SK-N-SH (cell line): ENCODE results near the gene SEPTIN12. TPM values are rescaled to one million over a fixed set of nuclear protein-coding genes. Genes with fewer than 3 reads are reported as not detected.

Source experiments
- CTCF ChIA-PET: fragments of 300-600, 350-600 bp; formaldehyde crosslinking; extraction: SDS; loops from one replicate; lab custom pipeline; 2021; lab: Yijun Ruan, JAX
- POLR2A ChIA-PET: fragments of 350-600 bp; sonication (Branson Sonifier 250); formaldehyde crosslinking; extraction: SDS; loops from one replicate; lab custom pipeline; 2020; ENCODE audit warnings: antibody characterized with exemption, inconsistent platforms; lab: Yijun Ruan, JAX
- DNase-seq: peaks from one replicate; pipeline ENCODE4 v3.0.0; 2012
- H2AFZ ChIP-seq: fragments of 200-600 bp; sonication (generic); 2 replicates; pipeline ENCODE4 v1.8.1; 2016; ENCODE audit warnings: antibody characterized with exemption, mild to moderate bottlenecking, low read depth
- H3F3A ChIP-seq: fragments of 200-600 bp; sonication (generic); replicated peaks from 2 replicates; pipeline ENCODE3; 2016; ENCODE audit warnings: antibody characterized with exemption, mild to moderate bottlenecking; ENCODE audit not compliant: insufficient read depth
- H3K27ac ChIP-seq, 2 experiments: fragments of 200-500 bp in 1 of 2; fragments of 200-600 bp in 1 of 2; sonication (Bioruptor generic) in 1 of 2; sonication (generic), shearing (Covaris generic) in 1 of 2; 2 replicates each; pipeline versions ENCODE4 v1.5.1 to v1.6.1; 2014 to 2016; ENCODE audit warnings: low read depth in 2 of 2, inconsistent platforms in 1 of 2, low read length in 1 of 2, mild to moderate bottlenecking in 1 of 2, mixed read lengths in 1 of 2
- H3K27me3 ChIP-seq: fragments of 200-600 bp; sonication (generic), shearing (Covaris generic); 2 replicates; pipeline ENCODE4 v1.6.1; 2016; ENCODE audit warnings: mixed run types; ENCODE audit not compliant: insufficient read depth
- H3K36me3 ChIP-seq, 2 experiments: fragments of 200-500 bp in 1 of 2; fragments of 200-600 bp in 1 of 2; sonication (Bioruptor generic) in 1 of 2; sonication (generic) in 1 of 2; replicated peaks in 1 of 2; 2 replicates each; pipeline versions ENCODE3 to v1.5.1; 2014 to 2016; ENCODE audit warnings: low read length in 1 of 2, mild to moderate bottlenecking in 1 of 2; ENCODE audit not compliant: insufficient read depth in 2 of 2, control insufficient read depth in 1 of 2
- H3K4me1 ChIP-seq, 2 experiments: fragments of 200-500 bp in 1 of 2; fragments of 200-600 bp in 1 of 2; sonication (Bioruptor generic) in 1 of 2; sonication (generic), shearing (Covaris generic) in 1 of 2; 2 replicates each; pipeline versions ENCODE4 v1.5.1 to v1.6.1; 2014 to 2016; ENCODE audit warnings: low read depth in 1 of 2, low read length in 1 of 2, mixed run types in 1 of 2; ENCODE audit not compliant: insufficient read depth in 2 of 2, control insufficient read depth in 1 of 2
- H3K4me2 ChIP-seq: fragments of 200-600 bp; sonication (generic), shearing (Covaris generic); 2 replicates; pipeline ENCODE4 v1.6.1; 2017; ENCODE audit warnings: mixed run types
- H3K4me3 ChIP-seq, 2 experiments: fragments of 200-500 bp in 1 of 2; fragments of 200-600 bp in 1 of 2; sonication (Bioruptor generic) in 1 of 2; sonication (generic), shearing (Covaris generic) in 1 of 2; 2 replicates each; pipeline versions ENCODE4 v1.5.1 to v1.8.1; 2014 to 2016; ENCODE audit warnings: low read depth in 2 of 2, inconsistent platforms in 1 of 2, low read length in 1 of 2, mild to moderate bottlenecking in 1 of 2, mixed read lengths in 1 of 2, moderate library complexity in 1 of 2
- H3K79me2 ChIP-seq: fragments of 200-600 bp; sonication (generic); 2 replicates; pipeline ENCODE4 v1.8.1; 2017; ENCODE audit warnings: mild to moderate bottlenecking; ENCODE audit not compliant: insufficient read depth
- H3K9ac ChIP-seq: fragments of 200-600 bp; sonication (generic); 2 replicates; pipeline ENCODE4 v1.6.1; 2017; ENCODE audit warnings: mixed run types
- H3K9me2 ChIP-seq: fragments of 200-600 bp; sonication (generic); 2 replicates; pipeline ENCODE4 v1.6.1; 2017; ENCODE audit warnings: mixed run types
- H3K9me3 ChIP-seq: fragments of 200-600 bp; sonication (generic); 2 replicates; pipeline ENCODE4 v1.6.1; 2017; ENCODE audit warnings: mixed run types, mild to moderate bottlenecking, moderate library complexity
- H4K20me1 ChIP-seq: fragments of 200-600 bp; sonication (generic); 2 replicates; pipeline ENCODE4 v1.6.1; 2017; ENCODE audit warnings: mild to moderate bottlenecking, mixed run types; ENCODE audit not compliant: insufficient read depth
- CHD2 ChIP-seq: fragments of 150-350 bp; IDR thresholded peaks from 2 replicates; pipeline ENCODE4 v1.6.1; 2018; ENCODE audit warnings: low read length; ENCODE audit not compliant: partially characterized antibody
- FOXM1 ChIP-seq: IDR thresholded peaks from 2 replicates; pipeline ENCODE4 v1.4.0; 2012; ENCODE audit warnings: low read depth, mild to moderate bottlenecking
- JUND ChIP-seq: IDR thresholded peaks from 2 replicates; pipeline ENCODE4 v1.4.0; 2012
- MEF2A ChIP-seq: IDR thresholded peaks from 2 replicates; pipeline ENCODE4 v1.4.0; 2012; ENCODE audit warnings: low read depth, borderline replicate concordance
- NFIC ChIP-seq: IDR thresholded peaks from 2 replicates; pipeline ENCODE4 v1.4.0; 2012; ENCODE audit warnings: borderline replicate concordance
- POLR2AphosphoS5 ChIP-seq: IDR thresholded peaks from 2 replicates; pipeline ENCODE4 v1.6.1; 2012; ENCODE audit warnings: low read depth, low read length
- RAD21 ChIP-seq: IDR thresholded peaks from 2 replicates; pipeline ENCODE4 v1.6.1; 2012; ENCODE audit warnings: mild to moderate bottlenecking, low read length
- RCOR1 ChIP-seq: fragments of 150-350 bp; IDR thresholded peaks from 2 replicates; pipeline ENCODE4 v1.6.1; 2017; ENCODE audit warnings: antibody characterized with exemption, low read length
- SIN3A ChIP-seq: IDR thresholded peaks from 2 replicates; pipeline ENCODE4 v1.6.1; 2012; ENCODE audit warnings: low read depth, mild to moderate bottlenecking, low read length, moderate library complexity, borderline replicate concordance
- TAF1 ChIP-seq: IDR thresholded peaks from 2 replicates; pipeline ENCODE4 v1.6.1; 2012; ENCODE audit warnings: low read depth, mild to moderate bottlenecking, low read length, moderate library complexity, borderline replicate concordance
- TEAD4 ChIP-seq: IDR thresholded peaks from 2 replicates; pipeline ENCODE4 v1.4.0; 2012; ENCODE audit warnings: mild to moderate bottlenecking, borderline replicate concordance; ENCODE audit not compliant: insufficient read depth
- YY1 ChIP-seq: IDR thresholded peaks from 2 replicates; pipeline ENCODE4 v1.4.0; 2012; ENCODE audit warnings: low read depth, mild to moderate bottlenecking
- WGBS: methylation state at CpG from one replicate; pipeline ENCODE4 v1.1.6; 2017; ENCODE audit warnings: low lambda C conversion rate; 5-methylcytosine and 5-hydroxymethylcytosine counted together
- polyA plus RNA-seq, 3 experiments: library from polyadenylated mRNA; depleted of rRNA; stranded (reverse); fragments of >200 nt; gene quantifications; 2 replicates each; pipeline ENCODE4 v1.2.3, GENCODE V29; 2012
- TF ChIP-seq, protein P1 (sequence below): IDR thresholded peaks from 2 replicates; pipeline ENCODE4 v1.6.1; 2012; ENCODE audit warnings: mild to moderate bottlenecking, low read depth, low read length, moderate library complexity
- TF ChIP-seq, protein P2 (sequence below): IDR thresholded peaks from 2 replicates; pipeline ENCODE4 v1.4.0; 2012; ENCODE audit warnings: low read depth

SEPTIN12 gene
- polyA plus RNA-seq, 1 of the 3 experiments (the other 2 are of a cell fraction) = 0.07 TPM

DNA sequence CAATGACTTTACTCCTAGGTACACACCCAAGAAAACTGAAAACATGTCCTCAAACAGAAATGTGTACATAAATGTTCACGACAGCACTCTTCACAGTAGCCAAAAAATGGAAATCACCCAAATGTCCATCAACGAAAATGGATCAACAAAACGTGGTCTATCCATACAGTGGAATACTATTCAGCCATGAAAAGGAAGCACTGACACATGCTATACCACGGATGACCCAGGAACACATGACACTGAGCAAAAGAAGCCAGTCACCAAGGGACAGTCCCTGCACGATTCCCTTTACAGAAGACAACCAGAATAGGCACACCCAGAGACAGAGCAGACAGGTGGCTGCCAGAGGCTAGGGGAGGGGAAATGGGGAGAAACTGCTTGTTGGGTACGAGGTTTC is 32.5 kb downstream of the SEPTIN12 start:
- Histone ChIP-seq H2AFZ (no peak overlapping the region), H3K79me2 (no peaks in the 10 kb centered on the region), H3K4me3 (no peak overlapping the region), H3K9me3 (0 out of 2 replicates have a peak, but pooled peaks cover 6% of the 10 kb centered on the region), H3F3A (peaks cover 3% of the 10 kb centered on the region), H3K9ac (no peak overlapping the region), H3K4me2 (no peak overlapping the region), H3K36me3 (peaks cover 45 to 61% of the 10 kb centered on the region in 2 experiments), H3K27me3 (no peaks in the 10 kb centered on the region), H3K9me2 (no peaks in the 10 kb centered on the region), H3K27ac (no peak overlapping the region), H3K4me1 (no peaks in the 10 kb centered on the region), H4K20me1 (no peaks in the 10 kb centered on the region)
- 92% methylated on average over 6 of the region's 6 CpGs for WGBS
- TF ChIP-seq TEAD4 = no peak
- TF ChIP-seq RAD21 = no peak
- TF ChIP-seq RCOR1 = no peak
- no peak for TF ChIP-seq POLR2AphosphoS5
- no peak for TF ChIP-seq FOXM1
- TF ChIP-seq SIN3A = no peak
- no peak for TF ChIP-seq NFIC
- TF ChIP-seq MEF2A = no peak
- TF ChIP-seq, protein P1, sequence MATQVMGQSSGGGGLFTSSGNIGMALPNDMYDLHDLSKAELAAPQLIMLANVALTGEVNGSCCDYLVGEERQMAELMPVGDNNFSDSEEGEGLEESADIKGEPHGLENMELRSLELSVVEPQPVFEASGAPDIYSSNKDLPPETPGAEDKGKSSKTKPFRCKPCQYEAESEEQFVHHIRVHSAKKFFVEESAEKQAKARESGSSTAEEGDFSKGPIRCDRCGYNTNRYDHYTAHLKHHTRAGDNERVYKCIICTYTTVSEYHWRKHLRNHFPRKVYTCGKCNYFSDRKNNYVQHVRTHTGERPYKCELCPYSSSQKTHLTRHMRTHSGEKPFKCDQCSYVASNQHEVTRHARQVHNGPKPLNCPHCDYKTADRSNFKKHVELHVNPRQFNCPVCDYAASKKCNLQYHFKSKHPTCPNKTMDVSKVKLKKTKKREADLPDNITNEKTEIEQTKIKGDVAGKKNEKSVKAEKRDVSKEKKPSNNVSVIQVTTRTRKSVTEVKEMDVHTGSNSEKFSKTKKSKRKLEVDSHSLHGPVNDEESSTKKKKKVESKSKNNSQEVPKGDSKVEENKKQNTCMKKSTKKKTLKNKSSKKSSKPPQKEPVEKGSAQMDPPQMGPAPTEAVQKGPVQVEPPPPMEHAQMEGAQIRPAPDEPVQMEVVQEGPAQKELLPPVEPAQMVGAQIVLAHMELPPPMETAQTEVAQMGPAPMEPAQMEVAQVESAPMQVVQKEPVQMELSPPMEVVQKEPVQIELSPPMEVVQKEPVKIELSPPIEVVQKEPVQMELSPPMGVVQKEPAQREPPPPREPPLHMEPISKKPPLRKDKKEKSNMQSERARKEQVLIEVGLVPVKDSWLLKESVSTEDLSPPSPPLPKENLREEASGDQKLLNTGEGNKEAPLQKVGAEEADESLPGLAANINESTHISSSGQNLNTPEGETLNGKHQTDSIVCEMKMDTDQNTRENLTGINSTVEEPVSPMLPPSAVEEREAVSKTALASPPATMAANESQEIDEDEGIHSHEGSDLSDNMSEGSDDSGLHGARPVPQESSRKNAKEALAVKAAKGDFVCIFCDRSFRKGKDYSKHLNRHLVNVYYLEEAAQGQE = no peak
- TF ChIP-seq TAF1 = no peak
- no peak for TF ChIP-seq CHD2
- no peak for DNase-seq
- ChIA-PET CTCF (no interaction called here), POLR2A (interaction anchor here (1.1 kb wide), 1 partner anchor 10 kb away, joined by 4 read pairs; no protein-coding TSS in a partner anchor)

DNA sequence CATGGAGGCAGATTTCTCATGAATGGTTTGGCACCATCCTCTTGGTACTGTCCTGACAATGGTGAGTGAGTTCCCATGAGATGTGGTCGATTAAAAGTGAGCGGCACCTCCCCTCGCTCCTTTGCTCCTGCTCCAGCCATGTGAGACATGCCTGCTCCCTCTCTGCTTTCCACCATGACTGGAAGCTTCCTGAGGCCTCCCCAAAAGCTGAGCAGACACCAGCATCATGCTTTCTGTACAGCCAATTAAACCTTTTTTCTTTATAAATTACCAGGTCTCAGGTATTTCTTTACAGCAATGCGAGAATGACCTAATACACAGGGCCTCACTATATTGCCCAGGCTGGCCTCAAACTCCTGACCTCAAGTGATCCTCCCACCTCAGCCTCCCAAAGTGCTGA is 33.3 kb downstream of the SEPTIN12 start:
- H3K4me3 ChIP-seq = no peak overlapping the region
- H3K4me2 ChIP-seq = no peak overlapping the region
- CTCF ChIA-PET = no interaction called here
- no peak overlapping the region for H3K9ac ChIP-seq
- H3K9me3 ChIP-seq = 0 out of 2 replicates have a peak, but pooled peaks cover 6% of the 10 kb centered on the region
- H3K27ac ChIP-seq = no peak overlapping the region
- no peaks in the 10 kb centered on the region for H3K4me1 ChIP-seq
- no peak for DNase-seq
- TF ChIP-seq YY1 (no peak), JUND (no peak), FOXM1 (no peak), SIN3A (no peak)
- TF ChIP-seq, protein P2, sequence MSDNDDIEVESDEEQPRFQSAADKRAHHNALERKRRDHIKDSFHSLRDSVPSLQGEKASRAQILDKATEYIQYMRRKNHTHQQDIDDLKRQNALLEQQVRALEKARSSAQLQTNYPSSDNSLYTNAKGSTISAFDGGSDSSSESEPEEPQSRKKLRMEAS = no peak
- POLR2A ChIA-PET = no interaction called here
- H4K20me1 ChIP-seq = no peaks in the 10 kb centered on the region
- H3K79me2 ChIP-seq = no peaks in the 10 kb centered on the region
- WGBS = 89% methylated on average over 4 of the region's 4 CpGs
- no peaks in the 10 kb centered on the region for H3K9me2 ChIP-seq
- H2AFZ ChIP-seq = no peak overlapping the region
- H3K36me3 ChIP-seq = peaks cover 45 to 55% of the 10 kb centered on the region in 2 experiments
- H3K27me3 ChIP-seq = no peaks in the 10 kb centered on the region
- H3F3A ChIP-seq = peaks cover 3% of the 10 kb centered on the region
